HG02610 (cell line): ENCODE data around the gene TRAPPC5.

Source experiments
- ATAC-seq: cut with Tn5 transposase; IDR thresholded peaks from one replicate; pipeline ENCODE4 v1.9.1; 2021; ENCODE audit warnings: mild to moderate bottlenecking, moderate library complexity; ENCODE audit not compliant: unreplicated experiment

Gene TRAPPC5

GRCh38 chr19:7645656-7646425, 34.8 kb upstream of the TRAPPC5 start:
- no peak for ATAC-seq

- ATAC-seq, result no peak
These were observed 34.3 kb upstream of the TRAPPC5 start for GRCh38 chr19:7646426-7646700.

GRCh38 chr19:7647156-7647555, 33.5 kb upstream of the TRAPPC5 start:
- no peak for ATAC-seq

- ATAC-seq, result no peak
These were observed 32.2 kb upstream of the TRAPPC5 start for GRCh38 chr19:7648265-7649014.

- ATAC-seq, result no peak
These were observed 30.5 kb upstream of the TRAPPC5 start for GRCh38 chr19:7650148-7650547.

- ATAC-seq, result no peak
These were observed 28.5 kb upstream of the TRAPPC5 start for GRCh38 chr19:7652061-7652641.

GRCh38 chr19:7654401-7654800, 26.2 kb upstream of the TRAPPC5 start:
- ATAC-seq, result no peak

- ATAC-seq, result no peak
These were observed 25.1 kb upstream of the TRAPPC5 start for GRCh38 chr19:7655581-7655980.

GRCh38 chr19:7657131-7657751, 23.4 kb upstream of the TRAPPC5 start:
- ATAC-seq, result no peak

GRCh38 chr19:7658219-7658686, 22.4 kb upstream of the TRAPPC5 start:
- ATAC-seq, result peak; percentile 87

- no peak for ATAC-seq
These were observed 18.7 kb upstream of the TRAPPC5 start for GRCh38 chr19:7661744-7662538.

- no peak for ATAC-seq
These were observed 18.0 kb upstream of the TRAPPC5 start for GRCh38 chr19:7662657-7663056.

- ATAC-seq, result no peak
These were observed 16.9 kb upstream of the TRAPPC5 start for GRCh38 chr19:7663706-7664105.

GRCh38 chr19:7665076-7665475, 15.6 kb upstream of the TRAPPC5 start:
- ATAC-seq, result no peak

- ATAC-seq, result no peak
These were observed 11.8 kb upstream of the TRAPPC5 start, which contains the start of gene RETN for GRCh38 chr19:7668842-7669241. RETN (plus strand) TSS chr19:7669049; CDS start chr19:7669327, 278 bp downstream.

GRCh38 chr19:7669641-7670040, 11.0 kb upstream of the TRAPPC5 start:
- no peak for ATAC-seq

GRCh38 chr19:7670150-7670783, 10.4 kb upstream of the TRAPPC5 start:
- no peak for ATAC-seq

- ATAC-seq, result no peak
These were observed 9.8 kb upstream of the TRAPPC5 start for GRCh38 chr19:7670790-7671189.

- no peak for ATAC-seq
These were observed 8.1 kb upstream of the TRAPPC5 start for GRCh38 chr19:7672522-7672921.
